ENCODE data around the gene PDIA4.
A peak's percentile ranks its signal among the peaks of the same experiment; 100 is the strongest.
"Not testable (repeated sequence)": the region's sequence is repeated elsewhere in the genome, so short reads cannot be mapped to it uniquely, and the experiment has no call there.

PDIA4 gene

GRCh38 chr7:149002604-149003003 lies 25.7 kb downstream of the PDIA4 start:
- DNase-seq = no peak

GRCh38 chr7:149001427-149002068 lies 26.8 kb downstream of the PDIA4 start:
- no peak for DNase-seq

DNA sequence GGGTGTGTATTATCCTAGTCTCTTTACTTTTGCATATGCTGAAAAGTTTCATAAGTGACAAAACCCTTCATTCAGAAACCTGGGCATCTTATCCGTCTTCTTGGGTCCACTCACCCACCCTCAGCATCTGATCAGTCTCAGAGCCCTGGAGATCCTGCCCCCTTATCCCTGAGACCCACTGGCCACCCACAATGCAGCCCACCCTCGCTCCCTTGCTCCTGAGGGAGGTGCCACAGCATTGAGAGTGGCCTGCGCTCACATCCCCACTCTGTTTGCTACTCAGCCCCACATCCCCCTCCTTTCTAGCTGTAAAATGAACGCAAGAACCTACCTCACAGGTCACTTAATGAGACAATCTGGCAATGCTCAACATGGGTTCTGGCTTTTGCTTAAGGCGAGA lies 27.3 kb downstream of the PDIA4 start:
- DNase-seq = no peak

DNA sequence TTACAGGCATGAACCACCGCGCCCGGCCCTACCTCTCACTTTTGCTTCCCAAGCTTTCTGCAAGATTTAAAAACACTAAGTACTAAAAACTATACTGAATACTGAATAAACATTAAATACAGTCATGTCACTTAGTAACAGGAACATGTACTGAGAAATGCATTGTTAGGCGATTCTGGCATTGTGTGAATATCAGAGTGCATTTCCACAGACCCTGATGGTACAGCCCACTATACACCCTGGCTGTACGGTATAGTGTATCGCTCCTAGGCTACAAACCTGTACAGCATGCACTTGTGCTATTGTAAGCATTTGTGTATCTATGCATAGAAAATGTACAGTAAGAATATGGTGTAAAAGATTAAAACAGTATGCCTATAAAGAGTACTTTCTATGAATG lies 29.1 kb downstream of the PDIA4 start:
- no peak for DNase-seq

DNA sequence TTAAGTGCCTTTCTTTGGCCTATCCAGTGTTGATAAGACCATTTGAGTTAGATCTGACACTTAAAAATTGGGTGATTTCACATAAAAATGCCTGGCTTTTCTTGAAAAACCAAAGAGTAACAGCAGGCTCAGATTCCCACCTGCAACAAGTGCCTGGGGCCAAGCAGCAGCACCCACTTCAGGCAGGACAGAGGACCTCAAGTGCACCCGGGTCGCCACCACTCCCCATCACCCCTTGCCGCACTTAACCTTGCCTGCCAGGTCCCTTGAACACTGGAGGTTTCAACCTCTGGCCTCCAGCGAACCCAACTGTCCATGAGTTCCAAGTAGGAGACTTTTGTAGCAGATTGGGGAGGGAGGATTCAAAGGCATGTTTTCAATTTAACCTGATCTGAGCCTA lies 30.8 kb downstream of the PDIA4 start:
- DNase-seq = no peak

- DNase-seq = no peak
These were observed 33.7 kb downstream of the PDIA4 start for GRCh38 chr7:148994576-148994975.

GRCh38 chr7:148993193-148993592 lies 35.1 kb downstream of the PDIA4 start:
- no peak for DNase-seq

- DNase-seq = no peak
These were observed 36.8 kb downstream of the PDIA4 start for GRCh38 chr7:148991536-148991935.

- no peak for DNase-seq
These were observed 40.4 kb downstream of the PDIA4 start for GRCh38 chr7:148987751-148988512.

- peak; percentile 81 for DNase-seq
These were observed 41.1 kb downstream of the PDIA4 start for GRCh38 chr7:148987010-148987750.

DNA sequence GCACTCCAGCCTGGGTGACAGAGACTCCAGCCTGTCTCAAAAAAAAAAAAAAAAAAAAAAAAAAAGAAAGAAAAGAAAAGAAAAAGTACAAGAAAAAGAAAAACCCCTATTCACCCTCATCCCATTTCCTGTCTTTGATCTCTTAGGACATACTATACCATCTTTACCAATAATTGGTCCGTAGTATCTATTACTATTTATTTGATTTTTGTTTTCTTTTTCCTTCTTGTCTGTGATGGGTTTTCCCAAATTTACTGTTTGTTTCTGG lies 41.6 kb downstream of the PDIA4 start:
- DNase-seq = no peak

- peak; percentile 76 for DNase-seq
These were observed 44.8 kb downstream of the PDIA4 start for GRCh38 chr7:148983200-148984146.

GRCh38 chr7:148982654-148983199 lies 45.6 kb downstream of the PDIA4 start:
- no peak for DNase-seq

GRCh38 chr7:148979827-148980226 lies 48.5 kb downstream of the PDIA4 start:
- peak; percentile 36 for DNase-seq

DNA sequence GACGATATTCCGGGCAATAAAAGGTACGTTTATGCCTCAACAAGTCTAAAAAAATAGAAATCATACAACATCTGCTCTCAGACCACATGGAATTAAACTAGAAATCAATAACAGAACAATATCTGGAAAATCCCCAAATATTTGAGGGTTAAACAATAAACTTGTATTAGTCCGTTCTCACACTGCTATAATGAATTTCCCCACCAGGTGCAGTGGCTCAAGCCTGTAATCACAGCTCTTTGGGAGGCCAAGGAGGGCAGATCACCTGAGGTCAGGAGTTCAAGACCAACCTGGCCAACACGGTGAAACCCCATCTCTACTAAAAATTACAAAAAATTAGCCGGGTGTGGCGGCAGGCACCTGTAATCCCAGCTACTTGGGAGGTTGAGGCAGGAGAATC lies 49.2 kb downstream of the PDIA4 start:
- DNase-seq = not testable (repeated sequence)

- DNase-seq = no peak
These were observed 50.2 kb downstream of the PDIA4 start for GRCh38 chr7:148978091-148978490.

- DNase-seq = no peak
These were observed 52.4 kb downstream of the PDIA4 start for GRCh38 chr7:148975896-148976295.

DNA sequence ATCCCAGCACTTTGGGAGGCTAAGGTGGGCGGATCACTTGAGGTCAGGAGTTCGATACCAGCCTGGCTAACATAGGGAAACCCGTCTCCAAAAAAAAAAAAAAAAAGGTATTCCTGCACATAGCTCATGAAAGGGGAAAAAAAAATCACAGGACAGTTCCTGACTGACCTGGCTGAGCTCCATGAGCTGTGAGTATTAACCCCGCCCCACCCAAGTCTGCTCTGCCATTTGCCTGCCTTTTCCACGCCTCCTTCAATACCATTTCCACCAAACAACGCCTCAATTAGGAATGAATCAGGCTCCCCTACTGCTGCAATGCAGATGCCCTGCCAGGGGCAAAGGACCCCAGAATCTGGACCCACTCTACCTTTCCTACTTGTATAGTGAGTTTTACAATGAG lies 55.0 kb downstream of the PDIA4 start:
- no peak for DNase-seq

DNA sequence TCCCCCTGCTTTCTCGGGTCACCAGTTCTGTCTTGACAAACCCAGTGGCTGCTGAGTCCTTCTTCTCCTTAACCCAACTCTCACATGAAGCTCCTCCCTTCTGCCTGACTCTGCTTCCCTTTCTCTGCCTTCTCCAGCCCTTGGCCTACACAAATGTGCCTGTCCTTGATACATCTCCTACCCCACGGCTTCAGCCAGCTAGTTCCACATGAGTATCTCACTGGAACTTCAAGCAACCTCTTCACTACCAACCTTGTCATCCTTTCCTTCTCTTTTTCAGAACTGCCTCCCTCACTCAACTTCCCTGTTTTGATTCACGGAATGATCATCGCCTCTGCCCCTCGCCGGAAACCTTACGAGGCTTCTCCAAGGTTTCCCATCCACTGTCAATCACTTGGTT lies 55.9 kb downstream of the PDIA4 start:
- DNase-seq = no peak

DNA sequence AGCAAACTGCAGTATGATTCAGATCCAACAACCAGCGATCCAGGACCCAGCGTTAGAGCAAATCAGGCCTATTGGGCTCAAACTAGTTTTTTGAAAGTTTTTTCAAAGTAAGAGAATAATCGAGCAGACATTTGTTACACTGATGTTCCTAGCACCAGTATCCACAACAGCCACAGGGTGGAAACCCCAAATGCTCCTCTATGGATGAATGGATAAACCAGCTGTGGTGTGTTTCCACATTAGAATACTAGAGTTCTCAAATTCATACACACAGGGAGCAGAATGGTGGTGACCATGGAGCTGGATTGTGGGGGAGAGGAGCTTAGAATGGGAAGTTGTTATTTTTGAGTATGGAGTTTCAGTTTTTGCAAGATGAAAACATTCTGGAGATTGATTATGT lies 60.7 kb downstream of the PDIA4 start:
- DNase-seq = no peak

DNA sequence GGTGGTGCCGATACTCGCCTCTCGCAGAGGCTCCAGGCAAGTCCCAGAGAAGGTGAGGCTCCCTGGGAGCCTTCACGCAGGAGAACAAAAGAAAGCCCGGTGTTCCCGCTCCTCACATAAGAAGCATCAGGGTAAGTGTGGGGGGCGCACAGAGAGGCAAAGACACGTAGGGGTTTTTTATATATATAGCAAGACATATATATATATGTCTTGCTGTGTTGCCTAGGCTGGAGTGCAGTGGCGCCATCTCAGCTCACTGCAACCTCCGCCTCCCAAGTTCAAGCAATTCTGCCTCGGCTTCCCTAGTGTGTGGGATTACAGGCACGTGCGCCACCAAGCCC lies 61.3 kb downstream of the PDIA4 start:
- no peak for DNase-seq

DNA sequence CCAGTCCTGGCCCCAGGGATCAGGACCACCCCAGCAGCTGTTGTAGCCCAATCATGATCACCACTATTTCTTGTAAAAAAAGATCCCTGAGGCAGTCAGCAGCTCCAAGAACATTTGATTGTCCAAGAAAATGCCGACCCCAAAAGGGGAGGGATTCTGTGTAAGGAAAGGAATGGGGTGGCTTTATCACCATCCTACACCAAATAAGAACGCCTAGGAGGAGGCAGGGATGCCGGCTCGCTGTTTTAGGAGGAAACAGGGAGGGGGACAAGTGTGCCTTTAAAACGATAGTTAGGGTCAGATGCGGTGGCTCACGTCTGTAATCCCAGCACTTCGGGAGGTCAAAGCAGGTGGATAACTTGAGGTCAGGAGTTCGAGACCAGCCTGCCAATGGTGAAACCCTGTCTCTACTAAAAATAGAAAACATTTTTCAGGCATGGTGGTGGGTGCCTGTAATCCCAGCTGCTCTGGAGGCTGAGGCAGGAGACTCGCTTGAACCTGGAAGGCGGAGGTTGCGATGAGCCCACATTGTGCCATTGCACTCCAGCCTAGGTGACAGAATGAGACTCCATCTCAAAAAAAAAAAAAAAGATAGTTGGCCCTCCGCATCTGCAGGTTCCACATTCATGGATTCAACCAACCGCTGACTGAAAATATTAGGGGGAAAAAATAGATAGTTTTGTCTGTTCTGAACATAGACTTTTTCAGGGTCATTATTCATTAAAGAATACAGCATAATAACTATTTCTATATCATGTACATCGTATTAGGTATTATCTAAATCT lies 63.6 kb downstream of the PDIA4 start:
- DNase-seq = peak; percentile 8

Measured in CD4-positive, alpha-beta T cell treated with Interleukin-6 for 4 hours (primary cell).